HCT116 (cell line): ENCODE results near the gene MAFG. TPM values are rescaled to one million over a fixed set of nuclear protein-coding genes. Genes with fewer than 3 reads are reported as not detected.

ENCODE experiments used
- ATAC-seq: fragments of 200-7000 bp; cut with Tn5 transposase; 2 replicates; pipeline ENCODE4 v1.9.1; 2020; ENCODE audit warnings: mild to moderate bottlenecking, moderate library complexity
- BruUV-seq: library from RNA; stranded (reverse); fragments of 400-500 nt; replicated peaks from 2 replicates; lab custom pipeline; 2021; lab: Mats Ljungman, UMichigan
- CTCF ChIA-PET: fragments of 300-600 bp; sonication (Branson Sonifier 250); formaldehyde crosslinking; loops from one replicate; lab custom pipeline; 2021; ENCODE audit warnings: antibody characterized with exemption; lab: Charles Lee
- POLR2A ChIA-PET: fragments of 300-600, 350-600 bp; sonication (Branson Sonifier 250); formaldehyde crosslinking; loops from one replicate; lab custom pipeline; 2021; ENCODE audit warnings: antibody characterized with exemption; lab: Charles Lee
- RAD21 ChIA-PET, 2 experiments: fragments of 300-600 bp; sonication (Branson Sonifier 250); formaldehyde crosslinking; loops; one replicate each; lab custom pipeline; 2023; ENCODE audit warnings: low total read pairs in 2 of 2; ENCODE audit not compliant: uncharacterized antibody in 2 of 2, unreplicated experiment in 2 of 2, low non-redundant PET in 1 of 2; lab: Charles Lee
- DNase-seq: peaks from one replicate; pipeline ENCODE4 v3.0.0-alpha.2; 2010; ENCODE audit warnings: low read depth, low spot score
- H2AFZ ChIP-seq: fragments of 200-600 bp; shearing (Covaris generic), sonication (generic); 2 replicates; pipeline ENCODE4 v1.6.1; 2017; ENCODE audit warnings: low read depth, mixed run types, mixed read lengths, antibody characterized with exemption, low read length; ENCODE audit not compliant: poor library complexity, severe bottlenecking
- H3K27ac ChIP-seq: 2 replicates; pipeline ENCODE4 v1.5.1; 2012; ENCODE audit warnings: low read depth, low read length
- H3K27me3 ChIP-seq: fragments of 200-600 bp; sonication (generic); 2 replicates; pipeline ENCODE4 v1.6.1; 2016; ENCODE audit warnings: mixed run types, low read length, mixed read lengths; ENCODE audit not compliant: insufficient read depth
- H3K36me3 ChIP-seq, 2 experiments: fragments of 200-500 bp in 1 of 2; fragments of 200-600 bp in 1 of 2; sonication (Bioruptor generic) in 1 of 2; sonication (generic) in 1 of 2; 2 replicates each; pipeline versions ENCODE4 v1.5.1 to v1.6.1; 2014 to 2016; ENCODE audit warnings: low read length in 2 of 2, inconsistent platforms in 1 of 2, mixed read lengths in 1 of 2, mixed run types in 1 of 2; ENCODE audit not compliant: insufficient read depth in 2 of 2, control insufficient read depth in 1 of 2
- H3K4me1 ChIP-seq, 2 experiments: fragments of 200-600 bp in 1 of 2; sonication (generic) in 1 of 2; 2 replicates each; pipeline versions ENCODE4 v1.5.1 to v1.6.1; 2012 to 2017; ENCODE audit warnings: low read length in 2 of 2, inconsistent platforms in 1 of 2, mild to moderate bottlenecking in 1 of 2, mixed read lengths in 1 of 2, mixed run types in 1 of 2, moderate library complexity in 1 of 2; ENCODE audit not compliant: insufficient read depth in 2 of 2, control insufficient read depth in 1 of 2
- H3K4me2 ChIP-seq: fragments of 200-600 bp; sonication (generic); 2 replicates; pipeline ENCODE4 v1.6.1; 2017; ENCODE audit warnings: mixed run types, low read length, mixed read lengths
- H3K4me3 ChIP-seq, 2 experiments: fragments of 200-600 bp in 1 of 2; sonication (generic) in 1 of 2; replicated peaks in 1 of 2; 2 replicates each; pipeline ENCODE4 v1.5.1; 2011 to 2016; ENCODE audit warnings: low read length in 2 of 2, control low read depth in 1 of 2, low read depth in 1 of 2, mild to moderate bottlenecking in 1 of 2, mixed read lengths in 1 of 2, mixed run types in 1 of 2
- H3K79me2 ChIP-seq: fragments of 200-600 bp; sonication (generic); 2 replicates; pipeline ENCODE4 v1.6.1; 2017; ENCODE audit warnings: mild to moderate bottlenecking, mixed run types, low read length, moderate library complexity, mixed read lengths; ENCODE audit not compliant: insufficient read depth
- H3K9ac ChIP-seq: fragments of 200-600 bp; sonication (generic); 2 replicates; pipeline ENCODE4 v1.6.1; 2016; ENCODE audit warnings: low read length, mixed read lengths
- H3K9me2 ChIP-seq: fragments of 200-600 bp; sonication (generic), shearing (Covaris generic); 2 replicates; pipeline ENCODE4 v1.6.1; 2017; ENCODE audit warnings: mixed run types, mild to moderate bottlenecking, moderate library complexity; ENCODE audit not compliant: insufficient read depth
- H3K9me3 ChIP-seq, 2 experiments: fragments of 200-500 bp in 1 of 2; fragments of 200-600 bp in 1 of 2; sonication (Bioruptor generic) in 1 of 2; sonication (generic) in 1 of 2; 2 replicates each; pipeline ENCODE4 v1.6.1; 2014 to 2017; ENCODE audit warnings: low read length in 2 of 2, mixed read lengths in 2 of 2, inconsistent platforms in 1 of 2, low read depth in 1 of 2, mild to moderate bottlenecking in 1 of 2, mixed run types in 1 of 2, moderate library complexity in 1 of 2; ENCODE audit not compliant: control insufficient read depth in 1 of 2, insufficient read depth in 1 of 2
- H4K20me1 ChIP-seq: fragments of 200-600 bp; sonication (generic), shearing (Covaris generic); 2 replicates; pipeline ENCODE4 v1.6.1; 2017; ENCODE audit warnings: mixed run types, mild to moderate bottlenecking, moderate library complexity; ENCODE audit not compliant: insufficient read depth
- CEBPB ChIP-seq: IDR thresholded peaks from 2 replicates; pipeline ENCODE4 v1.6.1; 2012; ENCODE audit warnings: low read depth
- EZH2 ChIP-seq: fragments of 200-600 bp; sonication (generic); IDR thresholded peaks from 2 replicates; pipeline ENCODE4 v1.6.1; 2017; ENCODE audit warnings: antibody characterized with exemption, mixed run types
- EZH2phosphoT487 ChIP-seq: fragments of 200-600 bp; IDR thresholded peaks from 2 replicates; pipeline ENCODE4 v1.6.1; 2018; ENCODE audit warnings: antibody characterized with exemption, borderline replicate concordance
- FOSL1 ChIP-seq: IDR thresholded peaks from 2 replicates; pipeline ENCODE4 v1.6.1; 2012; ENCODE audit warnings: low read depth
- POLR2A ChIP-seq: IDR thresholded peaks from 2 replicates; pipeline ENCODE4 v1.7.0; 2011; ENCODE audit warnings: borderline replicate concordance; ENCODE audit not compliant: insufficient read depth, insufficient read length; ENCODE audit errors: extremely low read depth
- POLR2AphosphoS5 ChIP-seq: IDR thresholded peaks from 2 replicates; pipeline ENCODE4 v1.6.1; 2011; ENCODE audit warnings: mild to moderate bottlenecking, low read depth, low read length, moderate library complexity
- RAD21 ChIP-seq: IDR thresholded peaks from 2 replicates; pipeline ENCODE4 v1.6.1; 2012; ENCODE audit warnings: low read depth, mild to moderate bottlenecking
- SIN3A ChIP-seq: IDR thresholded peaks from 2 replicates; pipeline ENCODE4 v1.6.1; 2012; ENCODE audit warnings: low read depth
- SP1 ChIP-seq: IDR thresholded peaks from 2 replicates; pipeline ENCODE4 v1.6.1; 2012; ENCODE audit warnings: low read depth
- YY1 ChIP-seq: IDR thresholded peaks from 2 replicates; pipeline ENCODE4 v1.6.1; 2011; ENCODE audit warnings: low read length, low read depth, moderate library complexity, mild to moderate bottlenecking; ENCODE audit not compliant: insufficient replicate concordance; ENCODE audit errors: extremely low read depth
- intact Hi-C: fragments of 100-400 bp; cut with micrococcal nuclease; formaldehyde crosslinking; loops from 2 replicates; pipeline ENCODE4 v1.10.0; 2022
- total RNA-seq: library from RNA; stranded (reverse); gene quantifications from one replicate; pipeline ENCODE4 v1.2.1, GENCODE V29; 2021; ENCODE audit not compliant: unreplicated experiment
- TF ChIP-seq, protein P1 (sequence below): IDR thresholded peaks from 2 replicates; pipeline ENCODE4 v1.6.1; 2012
- TF ChIP-seq, protein P2 (sequence below), 3 experiments: fragments of 200-600 bp in 1 of 3; sonication (generic) in 1 of 3; IDR thresholded peaks in 2 of 3; conservative IDR thresholded peaks in 1 of 3; 2 replicates each; pipeline ENCODE4 v1.5.1; 2012 to 2017; ENCODE audit warnings: low read depth in 2 of 3, low read length in 2 of 3, antibody characterized with exemption in 1 of 3, borderline replicate concordance in 1 of 3, control low read depth in 1 of 3, mild to moderate bottlenecking in 1 of 3, mixed read lengths in 1 of 3, mixed run types in 1 of 3, moderate library complexity in 1 of 3; ENCODE audit not compliant: insufficient read depth in 1 of 3

MAFG gene
- total RNA-seq, 1 experiment from 2014 or later, result 46.8 TPM

DNA sequence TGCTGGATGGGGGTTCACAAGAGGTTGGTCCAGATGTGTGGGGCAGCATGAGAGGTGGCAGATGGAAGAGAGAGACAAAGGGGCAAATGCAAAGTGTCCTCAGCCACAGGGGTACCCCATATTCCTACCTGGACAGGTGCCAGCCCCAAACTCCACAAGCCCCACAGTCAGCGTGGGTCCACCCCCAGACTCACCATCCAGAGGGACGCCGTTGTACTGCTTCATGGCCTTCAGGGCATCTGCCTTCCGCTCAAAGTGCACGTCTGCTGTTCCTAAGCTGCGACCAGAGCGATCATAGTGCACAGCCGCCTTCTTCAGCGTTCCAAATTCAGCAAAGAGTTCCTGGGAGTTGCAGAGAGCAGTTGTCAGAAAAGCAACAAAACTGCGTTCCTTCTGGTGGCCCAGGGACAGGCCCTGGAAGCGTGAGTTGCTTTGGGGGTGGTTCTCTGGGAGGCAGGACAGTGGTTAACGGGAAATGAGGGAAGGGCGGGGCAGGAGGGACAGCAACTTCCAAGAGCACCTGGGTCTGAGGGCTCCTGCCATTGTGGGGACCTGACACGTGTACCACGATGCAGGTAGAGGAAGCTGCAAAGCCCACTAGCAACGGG is 38.4 kb downstream of the MAFG start:
- intact Hi-C loops, result no loop called here
- BruUV-seq, result no TSS peak
- no peaks in the 10 kb centered on the region for H3K9me2 ChIP-seq

More for the DNA sequence above, 38.4 kb downstream of the MAFG start:
- ATAC-seq, result no peak
- Histone ChIP-seq H3K27ac (peak overlapping the region; percentile 97), H4K20me1 (peaks cover 7% of the 10 kb centered on the region; the same call in 1 of the 2 replicates), H3K9ac (peak overlapping the region; percentile 95; the same call in 1 of the 2 replicates), H3K4me3 (no peak overlapping the region; a peak in 1 of 4 replicates), H3K9me3 (no peaks in the 10 kb centered on the region), H3K36me3 (peaks cover 40 to 66% of the 10 kb centered on the region in 2 experiments), H3K4me1 (peaks cover 15 to 34% of the 10 kb centered on the region in 2 experiments), H3K4me2 (peak overlapping the region; percentile 92), H3K79me2 (peaks cover 92% of the 10 kb centered on the region), H3K27me3 (no peaks in the 10 kb centered on the region), H2AFZ (no peak overlapping the region)
- POLR2A ChIA-PET, result no interaction called here
- no peak for DNase-seq
- TF ChIP-seq FOSL1 (no peak), CEBPB (no peak), EZH2phosphoT487 (no peak), RAD21 (no peak), SP1 (no peak), POLR2A (no peak), SIN3A (no peak), YY1 (no peak), EZH2 (no peak), POLR2AphosphoS5 (no peak)
- TF ChIP-seq, protein P1, sequence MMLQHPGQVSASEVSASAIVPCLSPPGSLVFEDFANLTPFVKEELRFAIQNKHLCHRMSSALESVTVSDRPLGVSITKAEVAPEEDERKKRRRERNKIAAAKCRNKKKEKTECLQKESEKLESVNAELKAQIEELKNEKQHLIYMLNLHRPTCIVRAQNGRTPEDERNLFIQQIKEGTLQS, result no peak
- TF ChIP-seq, protein P2, sequence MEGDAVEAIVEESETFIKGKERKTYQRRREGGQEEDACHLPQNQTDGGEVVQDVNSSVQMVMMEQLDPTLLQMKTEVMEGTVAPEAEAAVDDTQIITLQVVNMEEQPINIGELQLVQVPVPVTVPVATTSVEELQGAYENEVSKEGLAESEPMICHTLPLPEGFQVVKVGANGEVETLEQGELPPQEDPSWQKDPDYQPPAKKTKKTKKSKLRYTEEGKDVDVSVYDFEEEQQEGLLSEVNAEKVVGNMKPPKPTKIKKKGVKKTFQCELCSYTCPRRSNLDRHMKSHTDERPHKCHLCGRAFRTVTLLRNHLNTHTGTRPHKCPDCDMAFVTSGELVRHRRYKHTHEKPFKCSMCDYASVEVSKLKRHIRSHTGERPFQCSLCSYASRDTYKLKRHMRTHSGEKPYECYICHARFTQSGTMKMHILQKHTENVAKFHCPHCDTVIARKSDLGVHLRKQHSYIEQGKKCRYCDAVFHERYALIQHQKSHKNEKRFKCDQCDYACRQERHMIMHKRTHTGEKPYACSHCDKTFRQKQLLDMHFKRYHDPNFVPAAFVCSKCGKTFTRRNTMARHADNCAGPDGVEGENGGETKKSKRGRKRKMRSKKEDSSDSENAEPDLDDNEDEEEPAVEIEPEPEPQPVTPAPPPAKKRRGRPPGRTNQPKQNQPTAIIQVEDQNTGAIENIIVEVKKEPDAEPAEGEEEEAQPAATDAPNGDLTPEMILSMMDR (IDR thresholded peaks at IDR 0.05 in 2 of 3, conservative IDR thresholded peaks at IDR 0.05 in 1 of 3; ENCODE audit: borderline replicate concordance in 1 of 3, insufficient read depth in 1 of 3, low read depth in 2 of 3, low read length in 2 of 3), result no peak
- CTCF ChIA-PET, result no interaction called here
- RAD21 ChIA-PET, result no interaction called here
